Liver (tissue), 3 donors: ENCODE measurements around the gene POLR3G.

Experiments
- ATF3 ChIP-seq: IDR thresholded peaks from 2 replicates; pipeline ENCODE4 v1.6.1; 2016; ENCODE audit warnings: antibody characterized with exemption
- CTCF ChIP-seq: fragments of 150-350 bp; IDR thresholded peaks from 2 replicates; pipeline ENCODE4 v1.5.1; 2017; ENCODE audit warnings: improper control_type of control experiment, low read depth, low read length; ENCODE audit not compliant: missing input control
- JUND ChIP-seq, 2 donors: IDR thresholded peaks; 2 replicates each; pipeline ENCODE4 v1.6.1; 2016; ENCODE audit warnings: antibody characterized with exemption in 2 of 2
- MAX ChIP-seq: IDR thresholded peaks from 2 replicates; pipeline ENCODE4 v1.6.1; 2016; ENCODE audit warnings: antibody characterized with exemption
- RAD21 ChIP-seq, 2 donors: IDR thresholded peaks; 2 replicates each; pipeline ENCODE4 v1.6.1; 2016; ENCODE audit warnings: antibody characterized with exemption in 2 of 2, mild to moderate bottlenecking in 2 of 2
- REST ChIP-seq: IDR thresholded peaks from 2 replicates; pipeline ENCODE4 v1.6.1; 2016; ENCODE audit warnings: antibody characterized with exemption, mild to moderate bottlenecking
- SP1 ChIP-seq: IDR thresholded peaks from 2 replicates; pipeline ENCODE4 v1.6.1; 2018; ENCODE audit warnings: antibody characterized with exemption, mild to moderate bottlenecking
- TAF1 ChIP-seq: conservative IDR thresholded peaks from 2 replicates; pipeline ENCODE4 v1.6.1; 2016; ENCODE audit warnings: antibody characterized with exemption, mild to moderate bottlenecking
- donor health status: healthy.
- donor health status: healthy.

GRCh38 chr5:90483206-90483605 is 8.5 kb downstream of the POLR3G start:
- no peak for TF ChIP-seq CTCF
- TF ChIP-seq MAX = no peak
- TF ChIP-seq REST = no peak
- TF ChIP-seq SP1 = no peak
- no peak for TF ChIP-seq RAD21 (IDR thresholded peaks at IDR 0.05)
- no peak for TF ChIP-seq ATF3
- no peak for TF ChIP-seq JUND (IDR thresholded peaks at IDR 0.05)
- no peak for TF ChIP-seq TAF1
